ENCODE results near the gene KLHDC10.
A peak's percentile ranks its signal among the peaks of the same experiment; 100 is the strongest.
"Not testable (repeated sequence)": the region's sequence is repeated elsewhere in the genome, so short reads cannot be mapped to it uniquely, and the experiment has no call there.

KLHDC10 gene

DNA sequence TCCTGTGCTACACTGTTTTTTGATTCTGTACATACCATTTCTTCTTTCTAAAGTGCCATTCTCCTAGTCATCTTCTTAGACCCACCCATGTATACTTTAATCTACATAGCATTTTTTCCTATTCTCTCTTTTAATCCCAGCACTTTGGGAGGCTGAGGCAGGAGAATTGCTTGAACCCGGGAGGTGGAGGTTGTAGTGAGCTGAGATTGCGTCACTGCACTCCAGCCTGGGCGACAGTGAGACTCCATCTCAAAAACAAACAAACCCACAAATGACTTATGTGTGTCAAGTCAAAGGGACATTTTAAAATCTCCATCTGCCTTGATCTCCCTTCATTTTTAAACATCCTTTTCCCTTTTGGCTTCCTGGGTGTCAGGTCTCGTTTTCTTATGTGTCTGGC lies 13.2 kb downstream of the KLHDC10 start:
- not testable (repeated sequence) for DNase-seq

DNA sequence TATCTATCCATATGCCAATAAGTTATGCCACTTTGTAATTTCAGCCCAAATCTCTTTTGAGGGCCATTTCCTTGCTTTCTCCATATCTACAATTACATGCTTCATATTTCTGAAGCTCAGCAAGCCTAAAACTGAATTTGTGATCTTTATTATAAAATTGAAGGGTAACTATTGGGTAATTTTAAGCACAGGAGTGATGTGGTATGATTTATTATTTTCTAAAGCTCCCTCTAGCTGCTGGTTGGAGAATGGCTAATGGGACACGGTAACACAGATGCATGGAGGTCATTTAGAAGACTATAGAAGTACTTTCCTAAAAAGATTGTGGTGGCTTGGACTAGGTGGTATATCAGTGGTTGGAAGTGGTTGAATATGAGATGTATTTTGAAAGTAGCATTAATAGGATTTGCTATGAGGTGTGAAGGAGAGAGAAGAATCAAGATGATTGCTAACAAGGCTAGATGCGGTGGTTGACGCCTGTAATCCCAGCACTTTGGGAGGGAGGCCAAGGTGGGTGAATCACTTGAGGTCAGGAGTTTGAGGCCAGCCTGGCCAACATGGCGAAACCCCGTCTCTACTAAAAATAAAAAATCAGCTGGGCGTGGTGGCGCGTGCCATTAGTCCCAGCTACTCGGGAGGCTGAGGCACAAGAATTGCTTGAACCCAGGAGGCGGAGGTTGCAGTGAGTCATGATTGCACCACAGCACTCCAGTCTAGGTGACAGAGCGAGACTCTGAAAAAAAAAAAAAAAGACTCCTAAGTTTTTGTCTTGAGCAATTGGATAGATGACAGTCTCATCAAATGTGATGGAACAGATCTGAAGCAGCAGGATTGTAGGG lies 13.9 kb downstream of the KLHDC10 start:
- no peak for DNase-seq

GRCh38 chr7:130085235-130085634 lies 14.9 kb downstream of the KLHDC10 start:
- not testable (repeated sequence) for DNase-seq

DNA sequence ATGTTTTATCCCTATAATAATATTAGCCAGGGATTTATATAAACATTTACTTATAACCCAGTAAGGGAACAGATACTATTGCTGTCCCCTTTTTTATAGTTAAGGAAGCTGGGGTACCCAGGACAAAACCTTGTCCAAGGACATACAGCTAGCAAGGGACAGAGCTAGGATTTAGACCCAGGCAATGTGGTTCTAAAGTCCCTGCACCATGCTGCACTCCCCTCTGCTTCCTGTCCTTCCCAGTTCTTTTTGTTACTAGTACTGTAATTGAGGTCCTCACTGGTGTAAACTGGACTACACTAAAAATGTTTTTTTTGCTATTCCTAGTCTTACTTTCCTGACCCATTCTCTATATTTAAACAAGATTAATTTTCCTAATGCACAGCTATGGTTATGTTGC lies 16.6 kb downstream of the KLHDC10 start:
- no peak for DNase-seq

DNA sequence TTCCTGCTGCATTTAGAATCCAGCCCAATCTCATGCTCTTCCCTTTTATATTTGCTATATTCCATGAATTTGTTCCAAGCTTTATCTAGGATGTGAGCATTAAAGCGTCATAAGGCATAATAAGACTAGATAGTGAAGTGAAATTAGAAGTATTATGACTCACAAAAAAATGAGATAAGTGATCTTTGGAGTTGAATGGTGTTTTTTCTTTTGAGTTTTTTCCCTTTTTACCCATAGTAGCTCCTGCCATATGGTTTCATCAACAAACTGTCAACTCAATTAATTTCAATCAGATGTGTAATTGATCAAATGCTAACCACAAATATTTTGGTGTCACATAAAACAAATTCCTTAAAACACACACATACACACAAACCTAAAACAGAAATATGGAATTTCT lies 17.0 kb downstream of the KLHDC10 start:
- no peak for DNase-seq

GRCh38 chr7:130090745-130091532 lies 20.6 kb downstream of the KLHDC10 start:
- no peak for DNase-seq

DNA sequence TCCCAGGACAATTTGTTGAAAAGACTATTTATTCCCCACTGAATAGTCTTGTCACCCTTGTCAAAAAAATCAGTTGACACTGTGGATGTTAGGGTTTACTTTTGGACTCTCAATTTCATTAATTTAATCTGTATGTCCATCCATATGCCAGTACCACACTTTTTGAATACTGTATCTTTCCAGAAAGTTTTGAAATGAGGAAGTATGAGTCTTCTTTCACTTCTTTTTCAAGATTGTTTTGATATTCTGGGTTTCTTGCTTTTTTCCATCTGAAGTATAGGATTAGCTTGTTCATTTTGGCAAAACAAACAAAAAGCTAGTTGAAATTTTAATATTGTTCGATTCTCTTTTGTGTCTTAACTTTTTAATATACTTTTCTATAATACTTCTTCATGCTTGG lies 21.7 kb downstream of the KLHDC10 start:
- DNase-seq = no peak

DNA sequence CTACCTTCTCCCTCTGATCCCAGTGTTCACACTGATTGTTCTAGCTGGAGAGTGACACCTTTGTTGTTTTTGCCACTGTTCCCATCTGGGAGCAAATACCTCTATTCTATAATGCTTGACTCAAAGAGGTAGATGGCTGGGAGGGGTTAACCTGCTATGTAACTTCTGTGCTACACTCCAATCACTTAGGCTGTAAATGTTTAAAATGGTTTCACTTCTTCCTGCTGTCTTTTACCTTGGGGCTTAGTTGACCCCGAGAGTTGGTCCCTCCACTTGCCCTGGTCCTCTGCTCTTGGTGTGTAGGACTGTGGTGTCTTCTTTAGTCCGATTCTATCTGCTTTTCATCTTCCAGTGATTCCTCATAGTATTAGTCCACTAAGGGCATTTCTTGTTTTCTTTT lies 22.3 kb downstream of the KLHDC10 start:
- DNase-seq = no peak

GRCh38 chr7:130095812-130096211 lies 25.5 kb downstream of the KLHDC10 start:
- no peak for DNase-seq

DNA sequence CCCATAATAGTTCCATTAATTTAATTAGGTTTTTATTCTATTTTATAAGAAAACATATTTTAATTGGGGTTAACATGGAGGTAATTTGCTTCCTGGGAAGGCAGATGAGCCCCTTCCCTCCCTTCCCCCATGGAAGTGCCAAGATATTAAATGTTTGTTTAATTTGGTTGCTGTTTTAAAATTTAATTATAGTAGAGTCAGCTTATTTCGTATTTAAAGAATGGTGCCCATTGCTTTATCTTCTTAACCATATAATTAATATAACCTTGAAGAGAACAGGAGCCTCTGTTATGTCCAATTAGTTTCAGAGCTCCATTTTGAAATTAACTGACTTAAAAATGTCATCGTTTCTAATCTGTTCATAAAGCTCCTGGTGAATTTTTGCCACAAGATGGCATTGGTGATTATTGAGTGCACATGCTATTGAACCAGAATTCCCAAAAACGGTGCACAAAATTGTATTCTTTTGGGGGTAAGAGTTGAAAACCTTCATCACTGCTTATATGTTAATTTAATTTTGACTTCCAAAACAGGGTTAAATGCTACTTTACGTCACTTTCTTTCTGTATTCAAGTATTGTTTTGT lies 26.0 kb downstream of the KLHDC10 start:
- peak; percentile 3 for DNase-seq

DNA sequence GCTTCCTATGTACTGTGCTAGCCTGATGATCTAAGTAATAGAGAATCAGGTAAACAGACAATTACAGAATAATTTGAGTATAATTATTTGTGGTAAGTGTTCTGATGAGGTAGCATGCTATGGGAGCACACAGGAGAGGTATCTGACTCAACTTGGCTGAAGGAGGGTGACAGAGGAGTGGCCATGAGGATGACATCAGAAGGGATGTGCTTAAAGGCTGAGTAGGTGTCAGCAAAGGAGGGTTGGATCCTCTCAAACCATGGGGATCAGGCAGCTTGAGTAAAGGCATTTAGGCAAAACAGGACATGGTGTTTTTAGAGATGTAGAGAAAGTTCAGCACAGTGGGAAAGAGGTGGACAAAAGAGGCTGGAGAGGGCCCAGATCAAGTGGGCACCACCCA lies 29.0 kb downstream of the KLHDC10 start:
- DNase-seq = no peak

GRCh38 chr7:130102588-130102987 lies 32.3 kb downstream of the KLHDC10 start:
- DNase-seq = no peak

DNA sequence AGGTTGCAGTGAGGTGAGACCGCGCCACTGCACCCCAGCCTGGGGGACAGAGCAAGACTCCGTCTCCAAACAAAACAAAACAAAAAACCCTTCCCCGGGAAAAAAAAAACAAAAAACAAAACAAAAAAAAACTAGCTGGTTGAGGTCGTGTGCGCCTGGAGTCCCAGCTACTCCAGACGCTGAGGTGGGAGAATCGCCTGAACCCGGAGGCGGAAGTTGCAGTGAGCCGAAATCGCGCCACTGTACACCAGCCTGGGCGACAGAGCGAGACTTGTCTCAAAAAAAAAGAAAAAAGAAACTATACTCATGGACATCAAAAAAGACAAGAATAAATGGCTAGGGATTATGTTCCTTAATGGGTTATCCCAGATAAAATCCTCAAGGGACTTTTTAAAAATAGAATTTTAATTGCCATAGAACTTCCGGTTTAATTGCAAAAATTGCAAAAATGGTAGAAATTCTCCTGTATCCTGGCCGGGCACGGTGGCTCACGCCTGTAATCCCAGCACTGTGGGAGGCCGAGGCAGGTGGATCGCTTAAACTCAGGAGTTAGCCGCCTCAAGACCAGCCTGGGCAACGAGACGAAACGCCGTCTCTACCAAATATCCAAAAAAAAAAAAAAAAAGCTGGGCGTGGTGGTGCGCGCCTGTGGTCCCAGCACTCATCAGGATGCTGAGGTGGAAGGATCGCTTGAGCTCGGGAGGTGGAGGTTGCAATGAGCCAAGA lies 37.8 kb downstream of the KLHDC10 start:
- no peak for DNase-seq

DNA sequence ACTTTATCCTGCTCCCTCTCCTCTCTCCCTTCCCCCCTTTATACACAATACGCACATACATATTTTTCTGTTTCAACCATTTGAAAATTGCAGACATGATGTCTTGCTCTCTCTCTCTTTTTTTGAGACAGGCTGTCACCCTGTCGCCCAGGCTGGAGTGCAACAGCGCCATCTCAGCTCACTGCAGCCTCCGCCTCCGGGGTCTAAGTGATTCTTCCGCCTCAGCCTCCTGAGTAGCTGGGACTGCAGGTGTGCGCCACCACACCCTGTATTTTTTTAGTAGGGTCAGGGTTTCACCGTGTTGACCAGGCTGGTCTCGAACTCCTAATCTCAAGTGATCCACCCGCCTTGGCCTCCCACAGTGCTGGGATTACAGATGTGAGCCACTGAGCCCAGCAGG lies 38.5 kb downstream of the KLHDC10 start:
- DNase-seq = no peak

GRCh38 chr7:130112093-130112492 lies 41.8 kb downstream of the KLHDC10 start:
- no peak for DNase-seq

- no peak for DNase-seq
These were observed 42.5 kb downstream of the KLHDC10 start for GRCh38 chr7:130112662-130113425.

DNA sequence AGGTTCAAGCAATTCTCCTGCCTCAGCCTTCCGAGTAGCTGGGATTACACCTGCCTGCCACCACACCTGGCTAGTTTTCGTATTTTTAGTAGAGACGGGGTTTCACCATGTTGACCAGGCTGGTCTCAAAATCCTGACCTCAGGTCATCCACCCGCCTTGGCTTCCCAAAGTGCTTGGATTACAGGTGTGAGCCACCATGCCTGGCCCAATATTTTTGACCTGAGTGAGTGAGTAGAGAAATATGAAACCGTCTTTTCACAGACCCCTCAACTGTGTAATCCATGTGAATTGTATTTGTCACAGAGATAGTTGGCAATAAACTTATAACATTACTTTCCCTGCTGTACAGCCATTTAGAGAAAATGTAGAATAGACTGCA lies 43.1 kb downstream of the KLHDC10 start:
- not testable (repeated sequence) for DNase-seq

DNA sequence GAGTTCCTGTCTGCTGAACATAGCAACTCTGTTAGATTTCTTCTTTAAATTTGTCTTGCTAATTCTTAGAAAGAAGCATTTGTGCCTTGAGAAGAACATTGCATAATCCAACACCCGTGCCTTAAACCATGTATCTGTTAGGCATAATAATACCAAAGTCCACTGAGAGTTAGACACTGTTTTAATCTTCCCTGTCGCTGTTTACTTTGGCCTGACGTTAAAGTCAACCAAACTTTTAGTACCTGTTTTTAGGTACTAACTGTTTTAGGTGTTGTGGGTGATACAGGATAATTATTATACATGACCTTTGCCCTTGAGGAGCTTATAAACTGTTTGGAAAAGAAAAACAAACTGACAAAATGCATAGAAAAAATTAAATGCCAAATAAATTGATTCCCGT lies 43.6 kb downstream of the KLHDC10 start:
- no peak for DNase-seq

- DNase-seq = no peak
These were observed 44.0 kb downstream of the KLHDC10 start for GRCh38 chr7:130114374-130114773.

DNA sequence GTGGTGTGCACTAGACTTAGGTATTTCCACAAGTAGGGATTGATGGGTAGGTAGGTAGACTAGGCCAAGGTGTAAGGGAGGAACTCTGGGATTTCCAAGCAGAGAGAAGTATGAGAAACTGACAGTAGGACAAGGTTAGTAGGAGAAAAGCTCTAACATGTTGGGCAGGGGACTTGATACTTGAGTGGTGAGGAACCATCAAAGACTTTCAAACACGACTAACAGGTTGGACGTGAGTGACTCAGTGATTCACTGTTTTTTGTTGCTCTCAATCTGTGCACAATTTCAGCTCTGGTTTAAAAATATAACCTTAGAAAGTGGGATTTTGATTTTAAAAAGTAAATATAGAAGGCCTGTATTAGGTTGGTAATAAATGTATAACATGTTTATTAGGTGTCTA lies 44.4 kb downstream of the KLHDC10 start:
- no peak for DNase-seq

GRCh38 chr7:130118294-130118693 lies 48.0 kb downstream of the KLHDC10 start:
- no peak for DNase-seq

DNA sequence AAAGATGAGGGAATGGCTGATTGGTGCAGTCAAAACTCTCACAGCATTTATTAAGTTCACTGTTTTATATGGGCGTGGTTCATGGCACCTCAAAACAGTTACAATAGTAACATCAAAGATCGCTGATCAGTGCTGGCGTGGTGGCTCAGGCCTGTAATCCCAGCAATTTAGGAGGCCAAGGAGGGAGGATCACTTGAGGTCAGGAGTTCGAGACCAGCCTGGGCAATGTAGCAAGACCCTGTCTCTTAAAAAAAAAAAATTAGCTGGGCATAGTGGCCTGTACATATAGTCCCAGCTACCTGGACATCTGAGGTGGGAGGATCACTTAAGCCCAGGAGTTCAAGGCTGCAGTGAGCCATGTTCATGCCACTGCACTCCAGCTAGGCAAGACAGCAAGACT lies 48.5 kb downstream of the KLHDC10 start:
- no peak for DNase-seq
